ENCODE results near the gene MYO1D. TPM values are rescaled to one million over a fixed set of nuclear protein-coding genes. Genes with fewer than 3 reads are reported as not detected.

Gene MYO1D
- total RNA-seq, 1 experiment from 2014 or later: 35.7 TPM

- no peaks in the 10 kb centered on the region for H3K27me3 ChIP-seq (ENCODE audit: insufficient read depth, low read length)
- no TSS peak for BruUV-seq (replicated peaks)
- H3K9me2 ChIP-seq (ENCODE audit: insufficient read depth): no peaks in the 10 kb centered on the region
- no peaks in the 10 kb centered on the region for H3K36me3 ChIP-seq (ENCODE audit: control insufficient read depth in 1 of 2, insufficient read depth in 2 of 2, low read length in 2 of 2)
- TF ChIP-seq CBX3 (IDR thresholded peaks at IDR 0.05; ENCODE audit: low read depth) (no peak), FOSL1 (IDR thresholded peaks at IDR 0.05; ENCODE audit: low read depth) (no peak), JUND (IDR thresholded peaks at IDR 0.05) (no peak), YY1 (IDR thresholded peaks at IDR 0.05; ENCODE audit: extremely low read depth, insufficient replicate concordance, low read depth, low read length) (no peak), CEBPB (IDR thresholded peaks at IDR 0.05; ENCODE audit: low read depth) (no peak), ZFX (IDR thresholded peaks at IDR 0.05) (no peak), SIN3A (IDR thresholded peaks at IDR 0.05; ENCODE audit: low read depth) (no peak), ATF3 (IDR thresholded peaks at IDR 0.05) (no peak), ZBTB33 (IDR thresholded peaks at IDR 0.05; ENCODE audit: extremely low read depth, insufficient replicate concordance, low read length) (no peak), REST (IDR thresholded peaks at IDR 0.05; ENCODE audit: low read depth) (no peak), POLR2AphosphoS5 (IDR thresholded peaks at IDR 0.05; ENCODE audit: low read depth, low read length) (no peak)
- RAD21 ChIA-PET (ENCODE audit: low non-redundant PET in 1 of 2, low total read pairs in 2 of 2, uncharacterized antibody in 2 of 2, unreplicated experiment in 2 of 2): no interaction called here
- no peaks in the 10 kb centered on the region for H4K20me1 ChIP-seq (ENCODE audit: insufficient read depth)
- no peak overlapping the region for H3K4me3 ChIP-seq (replicated peaks in 1 of 2; ENCODE audit: low read depth in 1 of 2, low read length in 2 of 2)
- no peak overlapping the region for H2AFZ ChIP-seq (ENCODE audit: low read depth, low read length, poor library complexity, severe bottlenecking)
- H3K4me2 ChIP-seq (ENCODE audit: low read length): no peak overlapping the region
- no peak overlapping the region for H3K27ac ChIP-seq (ENCODE audit: low read depth, low read length)
- ATAC-seq: no peak
- peaks cover 8 to 11% of the 10 kb centered on the region in 2 experiments for H3K4me1 ChIP-seq (ENCODE audit: control insufficient read depth in 1 of 2, insufficient read depth in 2 of 2, low read length in 2 of 2)
- H3K9ac ChIP-seq (ENCODE audit: low read length): no peak overlapping the region
- intact Hi-C loops (cut with micrococcal nuclease): loop anchor here (10.0 kb wide), 1 partner anchor 62 kb away; no protein-coding TSS in a partner anchor
- no peak for DNase-seq (ENCODE audit: low read depth, low spot score)
- CTCF ChIA-PET: no interaction called here
- POLR2A ChIA-PET: no interaction called here
- H3K79me2 ChIP-seq (ENCODE audit: insufficient read depth, low read length): no peaks in the 10 kb centered on the region
- no peaks in the 10 kb centered on the region for H3K9me3 ChIP-seq (ENCODE audit: control insufficient read depth in 1 of 2, insufficient read depth in 1 of 2, low read depth in 1 of 2, low read length in 2 of 2)
These were observed 359.8 kb downstream of the MYO1D start for GRCh38 chr17:32516940-32517701.

Data from HCT116 (cell line).